GM12878 (cell line): ENCODE data around the gene OR10X1. TPM values are rescaled to one million over a fixed set of nuclear protein-coding genes. Genes with fewer than 3 reads are reported as not detected.

ENCODE experiments used
- ATAC-seq: fragments of 200-7000 bp; cut with Tn5 transposase; 3 replicates; pipeline ENCODE4 v1.9.1; 2020; ENCODE audit warnings: mild to moderate bottlenecking, moderate library complexity
- BruUV-seq: library from RNA; stranded (reverse); fragments of 400-500 nt; replicated peaks from 2 replicates; lab custom pipeline; 2021; lab: Mats Ljungman, UMichigan
- CTCF ChIA-PET: fragments of 300-600 bp; sonication (Branson Sonifier 250); formaldehyde crosslinking; extraction: SDS; loops from one replicate; lab custom pipeline; 2021; ENCODE audit warnings: inconsistent platforms; lab: Yijun Ruan, JAX
- POLR2A ChIA-PET: fragments of 350-600 bp; formaldehyde crosslinking; extraction: SDS; loops from one replicate; lab custom pipeline; 2021; ENCODE audit warnings: inconsistent platforms; lab: Charles Lee
- RAD21 ChIA-PET: fragments of 300-600 bp; sonication (Branson Sonifier 250); formaldehyde crosslinking; loops from one replicate; lab custom pipeline; 2023; ENCODE audit warnings: antibody characterized with exemption; ENCODE audit not compliant: unreplicated experiment; lab: Charles Lee
- SMC1A ChIA-PET: fragments of 300-600 bp; sonication (Branson Sonifier 250); formaldehyde crosslinking; loops from one replicate; lab custom pipeline; 2023; ENCODE audit not compliant: unreplicated experiment, uncharacterized antibody; lab: Charles Lee
- DNase-seq: peaks from one replicate; pipeline ENCODE4 v3.0.0-alpha.2; 2011; ENCODE audit warnings: low read depth, low spot score
- FAIRE-seq: peaks from 3 replicates; lab custom pipeline; 2011; peaks lifted over from hg19 to GRCh38; lab: Jason Lieb, UNC
- H2AFZ ChIP-seq: 2 replicates; pipeline ENCODE4 v1.6.0; 2011; ENCODE audit warnings: low read depth, low read length, control low read depth; ENCODE audit not compliant: control insufficient read depth
- H3K27ac ChIP-seq: 2 replicates; pipeline ENCODE4 v1.5.1; 2011; ENCODE audit warnings: control low read depth; ENCODE audit not compliant: control insufficient read depth, insufficient read depth
- H3K27me3 ChIP-seq, 2 experiments: replicated peaks in 1 of 2; 2 replicates each; pipeline versions ENCODE4 v1.6.0 to v1.6.1; 2011; ENCODE audit warnings: low read length in 1 of 2; ENCODE audit not compliant: control insufficient read depth in 2 of 2, insufficient read depth in 2 of 2
- H3K36me3 ChIP-seq, 2 experiments: 2 replicates each; pipeline ENCODE4 v1.5.1; 2011; ENCODE audit warnings: low read length in 1 of 2; ENCODE audit not compliant: control insufficient read depth in 2 of 2, insufficient read depth in 2 of 2
- H3K4me1 ChIP-seq: 2 replicates; pipeline ENCODE4 v1.6.1; 2011; ENCODE audit warnings: mild to moderate bottlenecking, low read length, moderate library complexity, mixed read lengths; ENCODE audit not compliant: control insufficient read depth, insufficient read depth
- H3K4me2 ChIP-seq: 2 replicates; pipeline ENCODE4 v1.6.0; 2011; ENCODE audit warnings: control low read depth; ENCODE audit not compliant: control insufficient read depth, insufficient read depth
- H3K4me3 ChIP-seq: fragments of 200-600 bp; sonication (generic); 2 replicates; pipeline ENCODE4 v1.5.1; 2016
- H3K79me2 ChIP-seq: 2 replicates; pipeline ENCODE4 v1.6.0; 2011; ENCODE audit warnings: low read length; ENCODE audit not compliant: control insufficient read depth, insufficient read depth
- H3K9ac ChIP-seq: 2 replicates; pipeline ENCODE4 v1.8.0; 2011; ENCODE audit warnings: low read length, control low read depth, mixed read lengths; ENCODE audit not compliant: control insufficient read depth, insufficient read depth
- H3K9me3 ChIP-seq: replicated peaks from 3 replicates; pipeline ENCODE4 v1.5.1; 2011; ENCODE audit warnings: mild to moderate bottlenecking, low read length; ENCODE audit not compliant: control insufficient read depth, insufficient read depth
- H4K20me1 ChIP-seq: 2 replicates; pipeline ENCODE4 v1.6.0; 2011; ENCODE audit not compliant: control insufficient read depth, insufficient read depth
- CHD1 ChIP-seq: IDR thresholded peaks from 2 replicates; pipeline ENCODE4 v1.6.1; 2012; ENCODE audit warnings: low read depth, low read length, improper control_type of control experiment
- CREB1 ChIP-seq: IDR thresholded peaks from 2 replicates; pipeline ENCODE4 v1.6.1; 2012; ENCODE audit warnings: low read depth, mild to moderate bottlenecking, inconsistent platforms
- FOS ChIP-seq: IDR thresholded peaks from 3 replicates; pipeline ENCODE4 v1.6.1; 2011; ENCODE audit warnings: borderline replicate concordance; ENCODE audit not compliant: insufficient read length; ENCODE audit errors: extremely low read depth
- GATAD2B ChIP-seq: fragments of 450-650 bp; conservative IDR thresholded peaks from 2 replicates; pipeline ENCODE4 v1.6.1; 2017; ENCODE audit warnings: low read depth, mild to moderate bottlenecking, moderate library complexity
- JUNB ChIP-seq: IDR thresholded peaks from 2 replicates; pipeline ENCODE4 v1.6.1; 2016; ENCODE audit warnings: antibody characterized with exemption, mild to moderate bottlenecking
- KAT2A ChIP-seq: conservative IDR thresholded peaks from 2 replicates; pipeline ENCODE4 v1.6.1; 2011; ENCODE audit warnings: low read depth, low read length; ENCODE audit not compliant: control insufficient read depth
- RAD21 ChIP-seq: IDR thresholded peaks from 2 replicates; pipeline ENCODE4 v1.6.1; 2011; ENCODE audit warnings: mild to moderate bottlenecking, low read depth, low read length, moderate library complexity; ENCODE audit not compliant: insufficient read depth
- RB1 ChIP-seq: fragments of 450-650 bp; formaldehyde crosslinking; IDR thresholded peaks from 2 replicates; pipeline ENCODE4 v1.6.1; 2017; ENCODE audit warnings: mild to moderate bottlenecking, borderline replicate concordance
- RUNX3 ChIP-seq: IDR thresholded peaks from 2 replicates; pipeline ENCODE4 v1.6.1; 2012; ENCODE audit warnings: low read length, inconsistent platforms
- SMC3 ChIP-seq: IDR thresholded peaks from 2 replicates; pipeline ENCODE4 v1.6.1; 2011; ENCODE audit warnings: low read length, improper control_type of control experiment, borderline replicate concordance
- ZNF274 ChIP-seq: IDR thresholded peaks from one replicate; pipeline ENCODE4 v1.8.0; 2011; ENCODE audit not compliant: insufficient read length, insufficient read depth
- ZNF384 ChIP-seq: IDR thresholded peaks from 2 replicates; pipeline ENCODE4 v1.6.1; 2012; ENCODE audit warnings: low read depth, mild to moderate bottlenecking, low read length, improper control_type of control experiment, borderline replicate concordance
- WGBS: methylation state at CpG from one replicate; pipeline ENCODE4 v1.1.6; 2016; ENCODE audit warnings: low lambda C conversion rate; ENCODE audit not compliant: insufficient replicate concordance, insufficient coverage; ENCODE audit errors: missing lambda C conversion rate; 5-methylcytosine and 5-hydroxymethylcytosine counted together
- in situ Hi-C: fragments of 300-500 bp; cut with MboI; formaldehyde crosslinking; loops from 9 replicates; pipeline ENCODE4 v1.14.3; 2018; ENCODE audit warnings: mixed read lengths
- intact Hi-C: fragments of 100-400 bp; cut with micrococcal nuclease; formaldehyde crosslinking; loops from one replicate; pipeline ENCODE4 v1.14.2; 2022; ENCODE audit not compliant: unreplicated experiment
- polyA plus RNA-seq, 11 experiments: library from polyadenylated mRNA; depleted of rRNA in 4 of 11; unstranded in 6 of 11; stranded (reverse) in 5 of 11; fragments of >200 nt; fragmentation: Nextera tagmentation in 4 of 11; fragmentation: Illumina TruSeq in 1 of 11; extraction: Ambion mirVana in 4 of 11; extraction: Trizol in 1 of 11; gene quantifications; 1 replicate in 1 of 11; 2 replicates in 10 of 11; pipeline versions ENCODE4 v1.2.1 to v1.2.3, GENCODE V29; 2011 to 2016; ENCODE audit warnings: inconsistent platforms in 2 of 11, missing spikeins in 2 of 11, low read depth in 1 of 11
- total RNA-seq, 4 experiments: library from RNA; depleted of rRNA in 3 of 4; stranded (reverse); fragments of >200 nt in 3 of 4; fragmentation: Illumina TruSeq in 1 of 4; extraction: Trizol in 1 of 4; gene quantifications; 2 replicates each; pipeline versions ENCODE4 v1.2.1 to v1.2.3, GENCODE V29; 2013 to 2021
- TF ChIP-seq, protein P1 (sequence below): fragments of 450-650 bp; IDR thresholded peaks from 2 replicates; pipeline ENCODE4 v1.6.1; 2016; ENCODE audit warnings: mild to moderate bottlenecking
- TF ChIP-seq, protein P2 (sequence below): fragments of 450-650 bp; IDR thresholded peaks from 2 replicates; pipeline ENCODE4 v1.6.1; 2017; ENCODE audit warnings: mild to moderate bottlenecking, low read depth, inconsistent platforms; ENCODE audit not compliant: poor library complexity, severe bottlenecking

OR10X1 gene
- total and polyA plus RNA-seq, 10 of the 15 experiments (the other 5 are each of a cell fraction or from before 2014, with no cell fraction given) = not detected

DNA sequence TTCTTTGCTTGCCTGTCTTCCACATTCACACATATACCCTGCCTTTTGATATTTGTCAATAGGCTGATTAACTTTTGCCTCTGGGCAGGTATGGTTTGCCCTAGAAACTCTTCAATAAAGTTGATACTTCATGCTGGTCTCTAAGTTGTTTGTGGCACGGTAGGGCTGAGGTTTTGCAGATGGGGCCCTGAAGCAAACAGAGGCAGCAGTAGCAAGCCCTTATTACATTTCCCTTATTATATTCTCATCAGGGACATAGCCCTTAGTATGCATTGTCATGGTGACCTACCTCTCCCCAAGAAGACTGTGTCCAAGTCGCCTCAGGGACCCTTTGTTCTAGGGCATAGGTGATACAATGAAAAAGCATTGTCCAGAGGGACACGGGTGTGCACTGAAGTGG, 9.2 kb downstream of the OR10X1 start, which contains the start of gene OR6P1:
Gene OR6P1, minus strand, starts transcription at position 101 of the 400 bp plus-strand sequence. CDS start 6,976 bp downstream, outside the sequence.
- no peak within 1 kb of the TSS for H3K4me3 ChIP-seq
- TF ChIP-seq SMC3 (no peak), RAD21 (no peak), KAT2A (no peak), RB1 (no peak), ZNF384 (no peak), CREB1 (no peak), GATAD2B (no peak), ZNF274 (no peak), RUNX3 (no peak), CHD1 (no peak), FOS (no peak), JUNB (no peak)
- TF ChIP-seq, protein P1, sequence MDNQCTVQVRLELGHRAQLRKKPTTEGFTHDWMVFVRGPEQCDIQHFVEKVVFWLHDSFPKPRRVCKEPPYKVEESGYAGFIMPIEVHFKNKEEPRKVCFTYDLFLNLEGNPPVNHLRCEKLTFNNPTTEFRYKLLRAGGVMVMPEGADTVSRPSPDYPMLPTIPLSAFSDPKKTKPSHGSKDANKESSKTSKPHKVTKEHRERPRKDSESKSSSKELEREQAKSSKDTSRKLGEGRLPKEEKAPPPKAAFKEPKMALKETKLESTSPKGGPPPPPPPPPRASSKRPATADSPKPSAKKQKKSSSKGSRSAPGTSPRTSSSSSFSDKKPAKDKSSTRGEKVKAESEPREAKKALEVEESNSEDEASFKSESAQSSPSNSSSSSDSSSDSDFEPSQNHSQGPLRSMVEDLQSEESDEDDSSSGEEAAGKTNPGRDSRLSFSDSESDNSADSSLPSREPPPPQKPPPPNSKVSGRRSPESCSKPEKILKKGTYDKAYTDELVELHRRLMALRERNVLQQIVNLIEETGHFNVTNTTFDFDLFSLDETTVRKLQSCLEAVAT = no peak
- TF ChIP-seq, protein P2, sequence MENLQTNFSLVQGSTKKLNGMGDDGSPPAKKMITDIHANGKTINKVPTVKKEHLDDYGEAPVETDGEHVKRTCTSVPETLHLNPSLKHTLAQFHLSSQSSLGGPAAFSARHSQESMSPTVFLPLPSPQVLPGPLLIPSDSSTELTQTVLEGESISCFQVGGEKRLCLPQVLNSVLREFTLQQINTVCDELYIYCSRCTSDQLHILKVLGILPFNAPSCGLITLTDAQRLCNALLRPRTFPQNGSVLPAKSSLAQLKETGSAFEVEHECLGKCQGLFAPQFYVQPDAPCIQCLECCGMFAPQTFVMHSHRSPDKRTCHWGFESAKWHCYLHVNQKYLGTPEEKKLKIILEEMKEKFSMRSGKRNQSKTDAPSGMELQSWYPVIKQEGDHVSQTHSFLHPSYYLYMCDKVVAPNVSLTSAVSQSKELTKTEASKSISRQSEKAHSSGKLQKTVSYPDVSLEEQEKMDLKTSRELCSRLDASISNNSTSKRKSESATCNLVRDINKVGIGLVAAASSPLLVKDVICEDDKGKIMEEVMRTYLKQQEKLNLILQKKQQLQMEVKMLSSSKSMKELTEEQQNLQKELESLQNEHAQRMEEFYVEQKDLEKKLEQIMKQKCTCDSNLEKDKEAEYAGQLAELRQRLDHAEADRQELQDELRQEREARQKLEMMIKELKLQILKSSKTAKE = no peak
- no peak for DNase-seq
- H3K4me2 ChIP-seq = no peak within 1 kb of the TSS
- H3K9ac ChIP-seq = no peak within 1 kb of the TSS
- intact Hi-C loops = no loop called here
- ChIA-PET POLR2A (no interaction called here), CTCF (no interaction called here), SMC1A (no interaction called here), RAD21 (no interaction called here)
- ATAC-seq = no peak
- WGBS = 30% methylated on average over 3 of the region's 3 CpGs
- no peaks in the 10 kb centered on the region for H3K9me3 ChIP-seq
- no peaks in the 10 kb centered on the region for H3K79me2 ChIP-seq
- H3K36me3 ChIP-seq = no peaks in the 10 kb centered on the region
- in situ Hi-C loops = no loop called here
- H2AFZ ChIP-seq = no peak within 1 kb of the TSS
- FAIRE-seq = no peak
- H3K4me1 ChIP-seq = no peaks in the 10 kb centered on the region
- BruUV-seq = no TSS peak
- no peaks in the 10 kb centered on the region; a peak in 1 of 4 replicates for H3K27me3 ChIP-seq
- no peak within 1 kb of the TSS for H3K27ac ChIP-seq
- no peaks in the 10 kb centered on the region for H4K20me1 ChIP-seq
